K562 (cell line): ENCODE measurements around the gene GDF11. TPM values are rescaled to one million over a fixed set of nuclear protein-coding genes. Genes with fewer than 3 reads are reported as not detected.
A peak's percentile ranks its signal among the peaks of the same experiment; 100 is the strongest.

Source experiments
- CXXC5 ChIP-seq: fragments of 250-450 bp; sonication (Bioruptor Pico); IDR thresholded peaks from 2 replicates; pipeline ENCODE4 v1.8.0; 2022; ENCODE audit warnings: inconsistent platforms, mild to moderate bottlenecking, moderate library complexity
- EGR1 ChIP-seq: fragments of 450-650 bp; conservative IDR thresholded peaks from 2 replicates; pipeline ENCODE4 v1.6.1; 2017; ENCODE audit warnings: mild to moderate bottlenecking
- KAT8 ChIP-seq: fragments of 450-650 bp; IDR thresholded peaks from 2 replicates; pipeline ENCODE4 v1.6.1; 2016; ENCODE audit warnings: low read depth, mild to moderate bottlenecking
- KHSRP ChIP-seq: fragments of 450-650 bp; IDR thresholded peaks from 2 replicates; pipeline ENCODE4 v1.6.1; 2017
- NCOA6 ChIP-seq: fragments of 450-650 bp; IDR thresholded peaks from 2 replicates; pipeline ENCODE4 v1.6.1; 2017; ENCODE audit warnings: mild to moderate bottlenecking
- PHB ChIP-seq: fragments of 250-450 bp; sonication (Bioruptor Pico); IDR thresholded peaks from 2 replicates; pipeline ENCODE4 v1.5.0; 2021
- POLR2A ChIP-seq: fragments of 450-650 bp; conservative IDR thresholded peaks from 2 replicates; pipeline ENCODE4 v1.6.1; 2016
- POLR2H ChIP-seq: IDR thresholded peaks from 2 replicates; pipeline ENCODE4 v1.6.1; 2016; ENCODE audit warnings: missing genetic modification characterization, low read depth, mild to moderate bottlenecking, control low read depth, missing compliant biosample characterization, moderate library complexity
- RAD21 ChIP-seq, 2 experiments: fragments of 250-450 bp in 1 of 2; fragments of 450-650 bp in 1 of 2; sonication (Bioruptor Pico) in 1 of 2; formaldehyde crosslinking in 1 of 2; IDR thresholded peaks in 1 of 2; conservative IDR thresholded peaks in 1 of 2; 2 replicates each; pipeline versions ENCODE4 v1.4.0 to v1.8.0; 2020 to 2022; ENCODE audit warnings: mild to moderate bottlenecking in 2 of 2, moderate library complexity in 1 of 2
- polyA plus RNA-seq, 8 experiments: library from polyadenylated mRNA; depleted of rRNA in 4 of 8; stranded (reverse) in 5 of 8; unstranded in 3 of 8; fragments of >200 nt; fragmentation: Nextera tagmentation in 2 of 8; fragmentation: Illumina TruSeq in 1 of 8; extraction: Ambion mirVana in 2 of 8; extraction: Trizol in 1 of 8; gene quantifications; 2 replicates each; pipeline versions ENCODE4 v1.2.1 to v1.2.3, GENCODE V29; 2011 to 2014; ENCODE audit warnings: inconsistent platforms in 1 of 8, missing spikeins in 1 of 8
- total RNA-seq, 7 experiments: library from RNA; depleted of rRNA in 6 of 7; stranded (reverse); fragments of >200 nt in 6 of 7; fragmentation: Illumina TruSeq in 2 of 7; extraction: Trizol in 2 of 7; gene quantifications; 2 replicates each; pipeline versions ENCODE4 v1.2.1 to v1.2.3, GENCODE V29; 2011 to 2021; ENCODE audit warnings: low replicate concordance in 1 of 7
- TF ChIP-seq, protein P1 (sequence below): fragments of 200-600 bp; sonication (generic); IDR thresholded peaks from one replicate; pipeline ENCODE4 v1.6.1; 2012; ENCODE audit warnings: mild to moderate bottlenecking, low read depth, low read length, inconsistent platforms
- TF ChIP-seq, protein P2 (sequence below): fragments of 450-650 bp; formaldehyde crosslinking; IDR thresholded peaks from 2 replicates; pipeline ENCODE4 v1.4.0; 2020; ENCODE audit warnings: mild to moderate bottlenecking, moderate library complexity
- TF ChIP-seq, protein P3 (sequence below): fragments of 450-650 bp; IDR thresholded peaks from 2 replicates; pipeline ENCODE4 v1.6.1; 2018; ENCODE audit not compliant: partially characterized antibody

Gene GDF11
- total and polyA plus RNA-seq, 9 of the 15 experiments (the other 6 are each of a cell fraction or from before 2014, with no cell fraction given) = 1.4 to 15.7 (median 4.8) TPM

DNA sequence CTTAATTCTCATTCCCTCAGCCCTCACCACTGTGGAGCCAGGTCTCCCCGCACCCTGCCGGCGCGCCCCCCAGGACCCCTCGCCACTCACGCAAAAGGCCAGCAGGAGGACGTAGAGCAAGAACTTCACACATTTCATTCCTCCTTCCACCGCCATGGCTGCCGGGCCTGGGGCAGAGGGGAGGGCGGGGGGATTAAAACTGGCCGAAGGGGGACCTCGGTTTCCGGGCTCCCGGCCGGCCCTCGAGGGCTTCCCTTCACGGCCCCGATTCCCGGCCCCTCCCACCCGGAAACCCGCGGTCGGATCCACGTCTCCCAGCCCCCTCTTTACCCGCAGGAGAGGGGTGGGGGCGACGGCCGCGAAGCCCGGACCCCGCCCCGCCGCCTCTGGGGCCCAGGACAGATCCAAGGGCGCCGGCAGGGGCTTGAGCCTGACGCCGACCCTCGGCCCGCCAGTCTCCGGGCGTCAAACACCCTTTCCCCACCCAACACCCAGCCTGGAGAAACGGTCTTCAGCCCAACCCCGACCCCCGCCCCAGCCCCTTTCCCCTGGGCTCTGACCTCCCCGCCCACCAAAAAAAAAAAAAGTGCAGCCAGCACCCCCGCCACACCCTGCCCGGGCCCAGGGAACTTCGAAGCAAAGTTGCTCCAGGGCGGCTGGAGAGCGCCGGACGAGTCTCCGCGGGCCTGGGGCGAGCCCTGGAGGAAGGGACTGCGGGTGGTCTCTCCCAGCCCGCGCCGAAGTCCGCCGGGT is 14.6 kb upstream of the GDF11 start (continued):
- TF ChIP-seq, protein P1, sequence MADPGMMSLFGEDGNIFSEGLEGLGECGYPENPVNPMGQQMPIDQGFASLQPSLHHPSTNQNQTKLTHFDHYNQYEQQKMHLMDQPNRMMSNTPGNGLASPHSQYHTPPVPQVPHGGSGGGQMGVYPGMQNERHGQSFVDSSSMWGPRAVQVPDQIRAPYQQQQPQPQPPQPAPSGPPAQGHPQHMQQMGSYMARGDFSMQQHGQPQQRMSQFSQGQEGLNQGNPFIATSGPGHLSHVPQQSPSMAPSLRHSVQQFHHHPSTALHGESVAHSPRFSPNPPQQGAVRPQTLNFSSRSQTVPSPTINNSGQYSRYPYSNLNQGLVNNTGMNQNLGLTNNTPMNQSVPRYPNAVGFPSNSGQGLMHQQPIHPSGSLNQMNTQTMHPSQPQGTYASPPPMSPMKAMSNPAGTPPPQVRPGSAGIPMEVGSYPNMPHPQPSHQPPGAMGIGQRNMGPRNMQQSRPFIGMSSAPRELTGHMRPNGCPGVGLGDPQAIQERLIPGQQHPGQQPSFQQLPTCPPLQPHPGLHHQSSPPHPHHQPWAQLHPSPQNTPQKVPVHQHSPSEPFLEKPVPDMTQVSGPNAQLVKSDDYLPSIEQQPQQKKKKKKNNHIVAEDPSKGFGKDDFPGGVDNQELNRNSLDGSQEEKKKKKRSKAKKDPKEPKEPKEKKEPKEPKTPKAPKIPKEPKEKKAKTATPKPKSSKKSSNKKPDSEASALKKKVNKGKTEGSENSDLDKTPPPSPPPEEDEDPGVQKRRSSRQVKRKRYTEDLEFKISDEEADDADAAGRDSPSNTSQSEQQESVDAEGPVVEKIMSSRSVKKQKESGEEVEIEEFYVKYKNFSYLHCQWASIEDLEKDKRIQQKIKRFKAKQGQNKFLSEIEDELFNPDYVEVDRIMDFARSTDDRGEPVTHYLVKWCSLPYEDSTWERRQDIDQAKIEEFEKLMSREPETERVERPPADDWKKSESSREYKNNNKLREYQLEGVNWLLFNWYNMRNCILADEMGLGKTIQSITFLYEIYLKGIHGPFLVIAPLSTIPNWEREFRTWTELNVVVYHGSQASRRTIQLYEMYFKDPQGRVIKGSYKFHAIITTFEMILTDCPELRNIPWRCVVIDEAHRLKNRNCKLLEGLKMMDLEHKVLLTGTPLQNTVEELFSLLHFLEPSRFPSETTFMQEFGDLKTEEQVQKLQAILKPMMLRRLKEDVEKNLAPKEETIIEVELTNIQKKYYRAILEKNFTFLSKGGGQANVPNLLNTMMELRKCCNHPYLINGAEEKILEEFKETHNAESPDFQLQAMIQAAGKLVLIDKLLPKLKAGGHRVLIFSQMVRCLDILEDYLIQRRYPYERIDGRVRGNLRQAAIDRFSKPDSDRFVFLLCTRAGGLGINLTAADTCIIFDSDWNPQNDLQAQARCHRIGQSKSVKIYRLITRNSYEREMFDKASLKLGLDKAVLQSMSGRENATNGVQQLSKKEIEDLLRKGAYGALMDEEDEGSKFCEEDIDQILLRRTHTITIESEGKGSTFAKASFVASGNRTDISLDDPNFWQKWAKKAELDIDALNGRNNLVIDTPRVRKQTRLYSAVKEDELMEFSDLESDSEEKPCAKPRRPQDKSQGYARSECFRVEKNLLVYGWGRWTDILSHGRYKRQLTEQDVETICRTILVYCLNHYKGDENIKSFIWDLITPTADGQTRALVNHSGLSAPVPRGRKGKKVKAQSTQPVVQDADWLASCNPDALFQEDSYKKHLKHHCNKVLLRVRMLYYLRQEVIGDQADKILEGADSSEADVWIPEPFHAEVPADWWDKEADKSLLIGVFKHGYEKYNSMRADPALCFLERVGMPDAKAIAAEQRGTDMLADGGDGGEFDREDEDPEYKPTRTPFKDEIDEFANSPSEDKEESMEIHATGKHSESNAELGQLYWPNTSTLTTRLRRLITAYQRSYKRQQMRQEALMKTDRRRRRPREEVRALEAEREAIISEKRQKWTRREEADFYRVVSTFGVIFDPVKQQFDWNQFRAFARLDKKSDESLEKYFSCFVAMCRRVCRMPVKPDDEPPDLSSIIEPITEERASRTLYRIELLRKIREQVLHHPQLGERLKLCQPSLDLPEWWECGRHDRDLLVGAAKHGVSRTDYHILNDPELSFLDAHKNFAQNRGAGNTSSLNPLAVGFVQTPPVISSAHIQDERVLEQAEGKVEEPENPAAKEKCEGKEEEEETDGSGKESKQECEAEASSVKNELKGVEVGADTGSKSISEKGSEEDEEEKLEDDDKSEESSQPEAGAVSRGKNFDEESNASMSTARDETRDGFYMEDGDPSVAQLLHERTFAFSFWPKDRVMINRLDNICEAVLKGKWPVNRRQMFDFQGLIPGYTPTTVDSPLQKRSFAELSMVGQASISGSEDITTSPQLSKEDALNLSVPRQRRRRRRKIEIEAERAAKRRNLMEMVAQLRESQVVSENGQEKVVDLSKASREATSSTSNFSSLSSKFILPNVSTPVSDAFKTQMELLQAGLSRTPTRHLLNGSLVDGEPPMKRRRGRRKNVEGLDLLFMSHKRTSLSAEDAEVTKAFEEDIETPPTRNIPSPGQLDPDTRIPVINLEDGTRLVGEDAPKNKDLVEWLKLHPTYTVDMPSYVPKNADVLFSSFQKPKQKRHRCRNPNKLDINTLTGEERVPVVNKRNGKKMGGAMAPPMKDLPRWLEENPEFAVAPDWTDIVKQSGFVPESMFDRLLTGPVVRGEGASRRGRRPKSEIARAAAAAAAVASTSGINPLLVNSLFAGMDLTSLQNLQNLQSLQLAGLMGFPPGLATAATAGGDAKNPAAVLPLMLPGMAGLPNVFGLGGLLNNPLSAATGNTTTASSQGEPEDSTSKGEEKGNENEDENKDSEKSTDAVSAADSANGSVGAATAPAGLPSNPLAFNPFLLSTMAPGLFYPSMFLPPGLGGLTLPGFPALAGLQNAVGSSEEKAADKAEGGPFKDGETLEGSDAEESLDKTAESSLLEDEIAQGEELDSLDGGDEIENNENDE = no peak
- no peak for TF ChIP-seq POLR2H
- no peak for TF ChIP-seq CXXC5 (CRISPR knock-in tag)
- TF ChIP-seq KAT8 = no peak
- no peak for TF ChIP-seq PHB
- no peak for TF ChIP-seq NCOA6
- TF ChIP-seq, protein P2, sequence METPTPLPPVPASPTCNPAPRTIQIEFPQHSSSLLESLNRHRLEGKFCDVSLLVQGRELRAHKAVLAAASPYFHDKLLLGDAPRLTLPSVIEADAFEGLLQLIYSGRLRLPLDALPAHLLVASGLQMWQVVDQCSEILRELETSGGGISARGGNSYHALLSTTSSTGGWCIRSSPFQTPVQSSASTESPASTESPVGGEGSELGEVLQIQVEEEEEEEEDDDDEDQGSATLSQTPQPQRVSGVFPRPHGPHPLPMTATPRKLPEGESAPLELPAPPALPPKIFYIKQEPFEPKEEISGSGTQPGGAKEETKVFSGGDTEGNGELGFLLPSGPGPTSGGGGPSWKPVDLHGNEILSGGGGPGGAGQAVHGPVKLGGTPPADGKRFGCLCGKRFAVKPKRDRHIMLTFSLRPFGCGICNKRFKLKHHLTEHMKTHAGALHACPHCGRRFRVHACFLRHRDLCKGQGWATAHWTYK (CRISPR knock-in tag) = peak; percentile 5; the same call in 1 of the 2 replicates
- TF ChIP-seq, protein P3, sequence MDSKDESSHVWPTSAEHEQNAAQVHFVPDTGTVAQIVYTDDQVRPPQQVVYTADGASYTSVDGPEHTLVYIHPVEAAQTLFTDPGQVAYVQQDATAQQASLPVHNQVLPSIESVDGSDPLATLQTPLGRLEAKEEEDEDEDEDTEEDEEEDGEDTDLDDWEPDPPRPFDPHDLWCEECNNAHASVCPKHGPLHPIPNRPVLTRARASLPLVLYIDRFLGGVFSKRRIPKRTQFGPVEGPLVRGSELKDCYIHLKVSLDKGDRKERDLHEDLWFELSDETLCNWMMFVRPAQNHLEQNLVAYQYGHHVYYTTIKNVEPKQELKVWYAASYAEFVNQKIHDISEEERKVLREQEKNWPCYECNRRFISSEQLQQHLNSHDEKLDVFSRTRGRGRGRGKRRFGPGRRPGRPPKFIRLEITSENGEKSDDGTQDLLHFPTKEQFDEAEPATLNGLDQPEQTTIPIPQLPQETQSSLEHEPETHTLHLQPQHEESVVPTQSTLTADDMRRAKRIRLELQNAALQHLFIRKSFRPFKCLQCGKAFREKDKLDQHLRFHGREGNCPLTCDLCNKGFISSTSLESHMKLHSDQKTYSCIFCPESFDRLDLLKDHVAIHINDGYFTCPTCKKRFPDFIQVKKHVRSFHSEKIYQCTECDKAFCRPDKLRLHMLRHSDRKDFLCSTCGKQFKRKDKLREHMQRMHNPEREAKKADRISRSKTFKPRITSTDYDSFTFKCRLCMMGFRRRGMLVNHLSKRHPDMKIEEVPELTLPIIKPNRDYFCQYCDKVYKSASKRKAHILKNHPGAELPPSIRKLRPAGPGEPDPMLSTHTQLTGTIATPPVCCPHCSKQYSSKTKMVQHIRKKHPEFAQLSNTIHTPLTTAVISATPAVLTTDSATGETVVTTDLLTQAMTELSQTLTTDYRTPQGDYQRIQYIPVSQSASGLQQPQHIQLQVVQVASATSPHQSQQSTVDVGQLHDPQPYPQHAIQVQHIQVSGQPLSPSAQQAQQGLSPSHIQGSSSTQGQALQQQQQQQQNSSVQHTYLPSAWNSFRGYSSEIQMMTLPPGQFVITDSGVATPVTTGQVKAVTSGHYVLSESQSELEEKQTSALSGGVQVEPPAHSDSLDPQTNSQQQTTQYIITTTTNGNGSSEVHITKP = no peak
- TF ChIP-seq KHSRP = no peak
- no peak for TF ChIP-seq POLR2A
- no peak for TF ChIP-seq EGR1
- no peak for TF ChIP-seq RAD21 (CRISPR knock-in tag; conservative IDR thresholded peaks at IDR 0.05 in 1 of 2, IDR thresholded peaks at IDR 0.05 in 1 of 2)
